GM19193 (cell line): ENCODE measurements around the gene SLC44A1.

Source experiments
- POLR2A ChIP-seq: IDR thresholded peaks from 4 replicates; pipeline ENCODE4 v1.6.1; 2011; ENCODE audit not compliant: insufficient read depth, insufficient read length; ENCODE audit errors: extremely low read depth

SLC44A1 gene

DNA sequence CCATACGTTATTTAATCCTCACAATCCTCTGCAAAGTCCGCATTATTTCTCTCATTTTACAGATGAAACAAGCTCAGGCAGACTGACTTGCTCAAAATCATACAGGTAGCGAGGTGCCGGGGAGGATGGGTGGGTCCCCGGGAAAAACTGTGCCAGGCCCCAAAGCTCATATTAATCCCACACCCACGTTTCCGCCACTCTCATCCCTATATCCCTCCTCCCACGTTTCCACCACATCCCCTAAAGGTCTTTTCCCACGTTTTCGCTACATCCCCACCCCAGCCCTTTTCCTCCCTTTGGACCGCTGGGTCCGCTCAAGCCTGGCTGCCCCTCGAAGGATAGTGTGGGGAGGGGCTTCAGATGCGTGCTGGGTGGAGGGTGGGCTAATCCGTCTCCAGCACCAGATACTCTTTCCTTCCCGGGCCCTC is 202.9 kb downstream of the SLC44A1 start:
- no peak for TF ChIP-seq POLR2A

- peak; percentile 66 for TF ChIP-seq POLR2A
These were observed 203.7 kb downstream of the SLC44A1 start, which contains the start of gene FSD1L for GRCh38 chr9:105447814-105448812. Gene FSD1L, plus strand, starts transcription at chr9:105448034. Its CDS starts 187 bp downstream, at chr9:105448221.

- TF ChIP-seq POLR2A: no peak
These were observed 204.6 kb downstream of the SLC44A1 start for GRCh38 chr9:105449081-105449480.

GRCh38 chr9:105452185-105452584 is 207.7 kb downstream of the SLC44A1 start:
- TF ChIP-seq POLR2A: no peak

DNA sequence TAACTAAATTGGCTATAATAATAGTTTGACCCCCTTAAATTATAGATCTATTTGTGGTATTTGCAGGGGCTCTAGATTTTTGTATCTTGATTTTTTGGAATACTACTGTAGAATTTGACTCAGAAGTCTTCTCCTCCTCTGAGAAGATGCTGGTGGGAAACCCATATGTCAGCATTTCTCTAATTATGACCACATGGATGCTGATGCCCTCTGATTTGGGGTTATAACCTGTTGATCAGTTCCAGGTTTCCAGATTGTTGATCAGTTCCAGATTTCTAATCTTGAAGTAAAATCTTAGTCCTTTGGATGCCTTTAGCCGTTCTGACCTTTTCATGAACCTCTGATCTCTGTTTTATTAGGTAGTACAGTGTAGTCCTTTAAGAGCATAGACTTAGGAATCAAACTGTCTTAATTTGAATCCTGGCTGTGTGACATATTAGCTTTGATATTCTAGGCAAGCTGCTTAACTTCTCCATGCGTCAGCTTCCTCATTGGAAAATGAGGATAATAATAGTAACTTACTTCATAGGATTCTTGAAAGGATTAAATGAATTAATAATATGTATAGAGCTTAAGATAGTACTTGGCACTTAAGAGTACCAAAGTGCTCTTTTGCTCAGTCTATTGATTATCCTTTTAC is 211.5 kb downstream of the SLC44A1 start:
- no peak for TF ChIP-seq POLR2A

DNA sequence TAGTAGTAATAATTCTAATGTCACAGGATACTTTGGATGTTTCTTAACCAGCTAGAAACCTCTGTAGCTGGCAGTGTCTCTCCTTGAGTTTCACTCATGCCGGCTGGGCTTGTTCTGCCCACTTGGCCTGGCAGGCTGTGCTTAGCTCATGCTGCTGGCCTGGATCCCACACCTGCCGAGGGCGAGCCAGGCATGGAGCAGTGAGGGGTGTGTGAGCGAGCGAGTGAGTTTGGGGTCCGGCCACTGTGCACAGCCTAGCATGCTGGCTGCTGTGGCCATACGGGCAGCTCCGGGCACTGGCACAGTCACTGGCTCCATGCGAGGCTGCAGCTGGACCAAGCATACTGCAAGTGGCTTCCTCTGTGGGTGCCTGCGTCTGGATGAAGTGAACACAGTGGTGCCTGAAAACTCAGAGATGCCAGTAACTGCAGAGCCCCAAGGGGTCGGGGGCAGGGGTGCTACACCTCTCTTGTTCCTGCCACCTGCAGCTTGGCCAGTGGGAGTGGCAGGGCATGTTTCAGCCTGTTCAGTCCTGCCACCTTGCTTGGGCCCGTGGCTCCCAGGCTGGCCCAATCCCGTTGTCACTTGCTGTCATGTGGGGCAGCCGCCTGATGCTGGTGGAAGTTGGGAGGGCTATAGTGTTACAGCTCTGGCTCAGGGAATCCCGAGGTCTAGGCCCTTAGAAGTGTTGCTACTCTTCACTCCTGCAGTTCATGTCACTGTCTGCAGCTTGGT is 213.3 kb downstream of the SLC44A1 start:
- no peak for TF ChIP-seq POLR2A

DNA sequence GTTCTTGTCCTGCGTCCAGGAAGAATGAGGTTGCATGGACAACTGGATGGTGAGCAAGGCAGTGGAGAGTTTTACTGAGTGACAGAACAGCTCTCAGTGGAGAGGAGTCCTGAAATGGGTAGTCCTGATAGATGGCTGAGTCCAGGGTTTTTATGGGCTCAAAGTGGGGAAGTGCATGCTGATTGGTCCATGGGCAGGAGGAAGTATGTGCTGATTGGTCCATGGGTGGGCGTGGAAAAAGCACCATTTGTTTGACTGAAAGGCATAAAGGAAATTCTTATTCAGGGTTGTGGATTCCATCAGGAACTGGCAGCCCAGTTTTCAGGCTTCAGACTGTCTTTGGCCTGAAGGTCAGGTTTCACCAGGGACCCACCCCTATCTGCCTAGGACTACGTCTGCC is 214.0 kb downstream of the SLC44A1 start:
- no peak for TF ChIP-seq POLR2A

DNA sequence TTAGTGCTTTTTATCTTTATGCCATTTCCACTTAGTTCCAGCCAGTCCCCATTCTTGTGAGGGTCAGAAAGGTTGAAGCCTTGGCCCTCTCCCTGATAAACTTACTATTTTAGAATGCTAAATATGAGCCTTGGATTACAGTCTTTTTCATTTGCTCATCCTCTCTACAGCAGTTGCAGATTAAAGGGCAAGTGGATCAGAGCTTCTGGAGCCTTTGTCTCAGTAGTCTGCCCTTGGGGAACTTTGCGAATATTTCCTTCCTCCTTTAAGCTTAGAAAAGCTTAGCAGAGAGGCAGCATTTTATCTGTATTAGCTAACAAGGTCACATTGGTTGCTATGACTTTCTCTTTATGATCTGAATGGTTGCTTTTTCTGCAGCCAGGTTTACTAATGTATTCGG is 214.9 kb downstream of the SLC44A1 start:
- no peak for TF ChIP-seq POLR2A

GRCh38 chr9:105466898-105467455 is 222.5 kb downstream of the SLC44A1 start:
- TF ChIP-seq POLR2A: no peak

DNA sequence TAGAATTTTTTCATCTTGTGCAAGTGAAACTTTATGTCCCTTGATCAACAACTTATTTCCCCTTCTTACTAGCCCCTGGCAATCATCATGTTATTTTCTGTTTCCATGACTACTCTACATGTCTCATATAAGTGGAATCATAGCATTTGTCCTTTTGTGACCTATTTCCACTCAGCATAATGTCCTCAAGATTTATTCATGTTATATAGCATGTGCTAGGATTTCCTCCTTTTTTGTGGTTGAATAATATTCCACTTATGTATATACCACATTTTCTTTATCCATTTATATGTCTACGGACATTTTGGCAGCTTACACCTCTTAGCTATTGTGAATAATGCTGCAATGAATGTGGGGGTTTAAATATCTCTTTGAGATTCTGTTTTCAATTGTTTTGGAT is 224.4 kb downstream of the SLC44A1 start:
- no peak for TF ChIP-seq POLR2A

DNA sequence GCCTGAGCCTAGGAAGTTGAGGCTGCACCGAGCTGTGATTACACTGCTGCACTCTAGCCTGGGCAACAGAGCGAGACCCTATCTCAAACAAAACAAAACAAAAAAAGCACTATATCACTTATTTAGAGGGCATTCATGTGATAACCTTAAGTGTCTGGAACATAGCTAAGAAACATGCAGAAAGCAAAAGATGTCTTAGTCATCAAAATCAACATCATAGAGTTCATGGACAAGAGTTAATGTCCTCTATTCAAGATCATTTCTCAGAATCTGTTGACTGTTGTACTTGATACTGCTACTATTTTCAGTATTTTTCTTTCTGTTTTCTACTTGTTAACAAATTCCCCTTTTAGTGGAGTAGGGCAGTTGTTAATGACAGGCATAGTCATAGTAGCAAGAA is 228.8 kb downstream of the SLC44A1 start:
- TF ChIP-seq POLR2A: no peak

DNA sequence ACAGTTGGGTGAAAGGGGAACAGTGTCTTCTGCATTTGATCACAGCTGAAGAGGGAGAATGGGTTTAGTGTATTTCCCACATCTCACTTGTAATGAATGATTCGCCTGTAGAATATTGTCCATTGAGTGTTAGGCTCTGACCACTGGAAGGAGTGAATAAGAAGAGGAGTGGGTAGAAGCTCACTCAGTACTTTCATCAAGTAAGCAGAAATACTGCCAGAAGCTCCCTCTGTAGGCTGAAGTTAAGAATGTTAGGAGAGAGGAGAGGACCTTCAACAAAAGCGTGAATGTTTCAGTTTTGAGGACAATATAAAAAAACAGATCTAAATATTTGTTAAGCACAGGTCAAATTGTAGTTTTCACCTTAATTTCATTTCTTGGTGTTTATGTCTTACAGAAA is 230.9 kb downstream of the SLC44A1 start:
- no peak for TF ChIP-seq POLR2A

GRCh38 chr9:105479846-105480245 is 235.4 kb downstream of the SLC44A1 start:
- TF ChIP-seq POLR2A: no peak

DNA sequence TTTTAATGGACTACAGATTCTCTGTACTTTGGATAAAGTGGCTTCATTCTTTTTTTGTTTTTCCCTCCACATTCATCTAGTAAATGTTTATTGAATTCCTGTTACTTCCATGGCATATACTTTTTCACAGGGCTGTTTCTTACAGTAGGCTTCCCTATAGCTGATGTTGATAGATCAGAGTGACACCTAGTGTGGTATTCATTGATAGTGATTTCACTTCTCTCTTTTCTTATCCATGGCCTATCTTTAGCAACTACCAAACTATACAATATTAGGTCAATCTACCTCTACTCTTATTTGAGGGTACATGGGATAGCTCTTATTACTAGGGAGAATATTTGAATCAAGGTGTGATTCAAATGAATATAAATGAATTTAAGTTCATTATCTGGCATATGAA is 239.2 kb downstream of the SLC44A1 start:
- TF ChIP-seq POLR2A: no peak

DNA sequence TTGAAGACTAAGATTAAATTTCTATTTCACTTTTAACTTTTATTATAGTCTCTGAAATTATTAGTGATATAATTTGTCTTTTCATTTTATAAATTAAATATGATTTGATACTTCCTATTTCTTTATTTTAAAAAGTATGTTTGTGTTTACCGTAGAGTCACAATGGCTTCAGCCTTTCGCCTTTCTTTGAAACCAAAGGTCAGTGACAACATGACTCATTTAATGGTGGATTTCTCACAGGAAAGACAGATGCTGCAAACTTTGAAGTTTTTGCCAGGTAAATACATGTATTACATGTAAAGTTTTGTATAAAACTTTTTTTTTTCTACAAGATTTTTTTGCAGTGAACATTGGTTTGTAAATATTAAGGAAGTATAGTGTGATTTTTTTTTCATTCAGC is 239.8 kb downstream of the SLC44A1 start:
- TF ChIP-seq POLR2A: no peak
